NCI-H2029 treated with DMSO at 0.1 percent for 48 hours (cell line): ENCODE measurements around the gene EPM2AIP1.
"Not testable (repeated sequence)": the region's sequence is repeated elsewhere in the genome, so short reads cannot be mapped to it uniquely, and the experiment has no call there.

Source experiments
- DNase-seq: peaks from one replicate; lab custom pipeline; 2025; lab: John Stamatoyannopoulos, UW

The EPM2AIP1 gene

DNA sequence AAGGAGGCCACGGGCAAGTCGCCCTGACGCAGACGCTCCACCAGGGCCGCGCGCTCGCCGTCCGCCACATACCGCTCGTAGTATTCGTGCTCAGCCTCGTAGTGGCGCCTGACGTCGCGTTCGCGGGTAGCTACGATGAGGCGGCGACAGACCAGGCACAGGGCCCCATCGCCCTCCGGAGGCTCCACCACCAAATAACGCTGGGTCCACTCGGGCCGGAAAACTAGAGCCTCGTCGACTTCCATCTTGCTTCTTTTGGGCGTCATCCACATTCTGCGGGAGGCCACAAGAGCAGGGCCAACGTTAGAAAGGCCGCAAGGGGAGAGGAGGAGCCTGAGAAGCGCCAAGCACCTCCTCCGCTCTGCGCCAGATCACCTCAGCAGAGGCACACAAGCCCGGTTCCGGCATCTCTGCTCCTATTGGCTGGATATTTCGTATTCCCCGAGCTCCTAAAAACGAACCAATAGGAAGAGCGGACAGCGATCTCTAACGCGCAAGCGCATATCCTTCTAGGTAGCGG lies at the start of gene EPM2AIP1:
EPM2AIP1 (minus strand) TSS at position 326 of the 520 bp plus-strand sequence; CDS start at position 272, 54 bp downstream.
- DNase-seq: no peak

DNA sequence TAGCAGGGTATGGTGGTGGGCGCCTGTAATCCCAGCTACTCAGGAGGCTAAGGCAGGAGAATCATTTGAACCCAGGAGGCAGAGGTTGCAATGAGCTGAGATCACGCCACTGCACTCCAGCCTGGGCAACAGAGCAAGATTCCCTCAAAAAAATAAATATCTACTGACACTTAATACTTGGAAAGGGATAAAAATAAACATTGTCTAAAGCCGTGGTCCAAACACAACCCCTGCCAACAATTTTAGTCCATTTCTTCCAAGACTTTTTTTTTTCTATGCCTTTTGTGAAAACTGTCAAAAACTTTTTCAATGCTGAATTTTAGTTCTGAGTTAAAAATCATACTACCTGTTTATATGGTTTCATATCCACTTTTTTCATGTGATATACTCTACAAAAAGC lies 49.8 kb upstream of the EPM2AIP1 start:
- DNase-seq: not testable (repeated sequence)

DNA sequence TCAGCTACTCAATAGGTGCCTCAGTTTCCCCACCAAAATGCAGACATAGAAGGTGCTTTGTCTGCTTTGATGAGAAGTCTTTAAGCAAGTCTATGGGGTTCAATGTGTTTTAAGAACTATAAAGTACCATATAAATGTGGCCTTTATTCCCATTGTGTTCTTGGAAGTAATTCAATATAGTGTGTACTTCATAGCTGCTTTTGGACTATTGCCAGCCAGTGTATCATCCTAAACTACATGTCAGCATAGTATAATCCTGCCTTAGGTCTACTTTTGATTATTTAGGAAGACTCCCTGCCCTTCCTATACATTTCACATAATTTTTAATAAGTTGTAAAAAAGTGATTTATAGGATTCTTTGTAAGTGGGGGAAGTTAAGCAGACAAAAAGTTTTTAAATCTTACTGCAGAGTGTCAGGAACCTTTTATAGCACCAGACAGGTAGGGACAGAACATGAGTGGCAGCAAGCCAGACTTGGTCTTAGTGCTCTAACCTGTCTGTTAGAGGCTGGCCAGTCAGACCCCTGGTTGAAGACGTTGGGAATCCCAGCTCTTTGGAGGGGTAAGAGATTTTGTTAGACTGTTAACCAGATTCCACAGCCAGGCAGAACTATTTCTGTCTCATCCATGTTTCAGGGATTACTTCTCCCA lies 48.7 kb upstream of the EPM2AIP1 start:
- peak; percentile 28 for DNase-seq

DNA sequence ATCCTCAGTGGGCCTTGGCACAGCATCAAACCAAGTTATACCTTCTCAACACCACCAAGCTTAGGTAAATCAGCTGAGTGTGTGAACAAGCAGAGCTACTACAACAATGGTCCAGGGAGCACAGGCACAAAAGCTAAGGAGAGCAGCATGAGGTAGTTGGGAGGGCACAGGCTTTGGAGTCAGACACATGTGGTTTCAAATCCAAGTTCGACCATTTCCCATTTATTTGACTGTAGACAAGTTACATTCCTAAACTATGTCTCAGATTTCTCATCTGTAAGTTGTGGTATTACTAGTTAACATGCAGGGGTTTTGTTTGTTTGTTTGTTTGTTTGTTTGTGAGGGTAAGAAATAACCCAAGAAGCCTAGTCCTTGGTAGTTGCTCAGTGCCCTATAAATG lies 47.3 kb upstream of the EPM2AIP1 start:
- no peak for DNase-seq

DNA sequence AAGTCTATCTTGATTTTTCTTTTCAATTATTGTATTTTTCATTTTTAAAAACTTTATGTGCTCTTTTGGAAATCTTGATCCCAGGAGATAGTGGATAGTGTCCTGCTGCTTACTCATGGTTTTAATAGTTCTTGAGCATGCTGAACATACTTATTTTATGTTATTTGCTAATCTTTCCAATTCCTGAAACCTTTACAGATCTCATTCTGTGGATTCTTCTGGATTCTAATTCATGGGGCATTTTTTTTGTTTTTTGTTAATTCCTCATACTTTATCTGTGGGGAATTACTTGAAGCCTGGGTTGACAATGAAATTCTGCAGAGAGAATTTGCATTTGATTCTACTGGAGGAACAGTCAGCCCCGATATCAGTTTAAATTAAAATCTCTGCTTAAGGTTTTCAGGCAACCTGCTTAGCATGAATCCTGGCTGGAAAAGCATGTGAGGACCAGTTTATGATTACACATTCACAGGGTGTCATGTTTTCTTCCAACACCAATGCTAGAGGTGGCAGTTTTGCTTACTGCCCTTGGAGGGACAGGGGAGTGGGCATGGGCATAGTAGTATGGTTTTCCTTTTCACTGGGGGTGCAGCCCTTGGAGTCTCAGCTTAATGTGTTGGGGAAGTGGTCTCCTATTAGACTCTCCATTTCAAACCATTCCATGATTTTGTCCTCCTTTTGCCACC lies 46.4 kb upstream of the EPM2AIP1 start:
- no peak for DNase-seq

DNA sequence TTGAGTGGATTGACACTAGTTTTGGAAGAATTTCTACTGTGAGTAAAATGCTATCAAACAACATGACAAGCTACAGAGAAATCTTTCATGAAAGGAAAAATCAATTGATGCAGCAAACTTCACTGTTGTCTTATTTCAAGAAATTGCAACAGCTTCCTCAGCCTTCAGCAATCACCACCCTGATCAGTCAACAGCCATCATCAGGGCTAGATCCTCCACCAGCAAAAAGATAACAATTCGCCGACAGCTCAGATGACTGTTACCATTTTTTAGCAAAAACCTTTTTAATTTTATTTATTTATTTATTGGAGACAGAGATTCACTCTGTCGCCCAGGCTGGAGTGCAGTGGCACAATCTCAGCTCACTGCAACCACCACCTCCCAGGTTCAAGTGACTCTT lies 44.4 kb upstream of the EPM2AIP1 start:
- no peak for DNase-seq

DNA sequence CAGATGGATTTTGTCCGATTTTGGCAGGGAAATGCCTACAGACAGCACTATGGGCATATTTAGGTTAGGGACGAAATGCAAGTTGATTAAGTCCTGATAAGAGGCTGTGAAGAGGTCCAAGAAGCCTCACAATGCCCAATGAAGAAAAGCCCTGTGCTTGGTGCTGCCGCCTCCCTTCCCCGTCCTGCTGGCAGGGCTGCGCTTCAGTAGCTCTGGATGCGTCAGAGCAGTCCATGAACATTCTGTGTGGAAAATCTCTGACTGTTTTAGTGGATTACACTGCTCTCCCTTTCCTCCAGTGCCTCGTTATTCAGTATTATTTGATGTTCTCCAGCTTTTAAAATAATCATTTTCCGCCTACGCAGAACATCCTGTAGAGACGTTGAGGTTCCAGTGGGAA lies 40.0 kb upstream of the EPM2AIP1 start:
- DNase-seq: no peak

DNA sequence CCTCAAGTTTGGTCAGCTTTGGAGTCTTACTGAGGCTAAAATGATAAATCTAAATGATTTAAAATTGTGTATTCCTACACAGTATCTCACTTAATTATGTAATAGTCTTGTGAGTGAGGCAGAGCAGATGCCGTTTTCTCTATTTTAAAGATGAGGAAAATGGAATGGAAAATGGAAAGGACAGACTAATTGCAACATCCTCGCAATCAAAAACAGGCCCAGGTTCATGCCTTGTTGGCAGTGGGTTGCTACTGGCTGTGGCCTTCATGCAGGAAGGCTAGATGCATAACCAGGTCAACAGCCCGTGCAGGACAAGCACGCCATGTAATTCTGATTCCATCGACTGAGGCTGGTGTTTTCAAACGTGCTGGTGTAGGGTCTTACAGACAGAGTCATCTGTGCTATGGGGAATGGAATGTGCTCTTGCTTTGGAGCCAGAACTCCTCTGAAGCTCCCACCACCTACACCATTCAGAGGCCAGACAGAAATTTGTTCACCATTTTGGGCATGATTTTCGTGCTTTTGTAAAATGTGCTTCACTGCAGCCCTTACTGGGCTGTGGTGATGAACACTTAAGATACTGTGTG lies 38.3 kb upstream of the EPM2AIP1 start:
- no peak for DNase-seq

DNA sequence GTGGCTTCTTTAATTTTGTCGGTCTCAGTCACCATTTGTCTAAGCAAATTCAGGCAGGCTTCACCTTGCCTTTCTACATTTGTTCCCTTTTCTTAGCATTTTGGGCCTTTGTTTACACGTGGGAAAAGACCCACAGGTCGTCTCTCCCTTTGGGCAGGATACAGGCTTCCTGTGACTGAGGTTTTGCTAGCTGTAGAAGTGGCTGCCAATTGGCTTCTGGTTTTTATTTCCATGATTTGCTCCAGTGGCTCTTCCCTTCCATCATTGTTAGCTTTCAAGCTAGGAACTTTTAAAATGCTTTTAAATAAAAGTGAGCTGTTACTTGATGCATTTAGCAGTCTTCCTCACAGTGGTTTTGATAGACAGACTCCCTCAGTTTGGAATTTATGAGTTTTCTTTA lies 37.7 kb upstream of the EPM2AIP1 start:
- DNase-seq: no peak

DNA sequence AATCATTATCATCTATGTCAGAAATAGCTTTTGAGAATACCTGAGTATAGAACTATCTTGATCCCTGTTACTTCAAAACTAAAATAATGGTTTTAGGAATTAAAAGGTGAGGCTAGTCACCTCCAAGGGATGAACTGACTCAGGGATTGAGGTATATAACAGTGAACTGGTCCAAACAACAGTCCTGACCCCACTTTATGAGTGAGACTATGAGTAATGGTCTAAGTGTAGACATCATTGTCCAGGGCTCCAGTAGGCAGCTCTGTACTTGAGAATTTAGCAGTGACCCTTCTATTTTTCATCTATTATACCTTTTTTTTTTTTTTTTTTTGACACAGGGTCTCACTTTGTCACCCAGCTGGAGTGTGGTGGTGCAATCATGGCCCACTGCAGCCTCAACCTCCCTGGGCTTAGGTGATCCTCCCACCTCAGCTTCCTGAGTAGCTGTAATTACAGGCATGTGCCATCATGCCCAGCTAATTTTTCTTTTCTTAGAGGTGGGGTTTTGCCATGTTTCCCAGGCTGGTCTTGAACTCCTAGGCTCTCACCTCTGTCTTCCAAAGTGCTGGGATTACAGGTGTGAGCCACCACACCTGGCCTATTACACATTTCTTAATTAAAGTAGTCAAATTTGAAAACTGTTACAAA lies 36.7 kb upstream of the EPM2AIP1 start:
- no peak for DNase-seq

DNA sequence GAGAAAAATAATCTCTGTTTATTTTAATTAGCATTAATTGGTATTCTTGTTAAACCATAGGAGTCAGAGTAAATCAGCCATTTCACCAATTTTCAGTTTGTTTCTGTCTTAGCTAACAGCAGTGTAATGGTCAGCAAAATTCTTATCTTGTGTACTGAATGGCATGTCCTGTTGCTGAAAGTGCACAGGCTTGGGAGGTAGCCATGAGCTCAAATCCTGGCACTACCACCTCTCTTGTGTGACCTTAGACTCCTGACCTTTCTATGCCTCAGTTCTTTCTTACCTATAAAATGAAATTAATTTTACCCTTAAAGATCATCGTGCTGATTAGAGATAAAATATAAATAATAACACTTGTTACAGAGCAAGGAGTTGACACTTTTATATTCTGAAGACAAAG lies 36.2 kb upstream of the EPM2AIP1 start:
- DNase-seq: no peak

DNA sequence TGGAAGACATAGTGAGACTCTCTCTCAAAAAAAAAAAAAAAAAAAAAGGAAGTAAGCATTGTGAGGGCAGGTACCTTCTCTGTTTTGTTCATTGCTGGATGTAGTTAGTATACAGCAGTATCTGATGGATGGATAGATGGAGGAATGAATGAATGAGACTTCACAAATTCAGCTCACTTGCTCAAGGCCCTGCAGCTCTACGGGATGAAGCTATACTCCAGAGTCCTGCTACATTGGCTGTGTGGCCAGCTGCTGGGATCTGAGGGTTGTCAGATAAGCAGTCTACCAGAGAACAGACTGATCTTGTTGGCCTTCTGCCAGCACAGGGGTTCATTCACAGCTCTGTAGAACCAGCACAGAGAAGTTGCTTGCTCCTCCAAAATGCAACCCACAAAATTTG lies 35.4 kb upstream of the EPM2AIP1 start:
- no peak for DNase-seq

DNA sequence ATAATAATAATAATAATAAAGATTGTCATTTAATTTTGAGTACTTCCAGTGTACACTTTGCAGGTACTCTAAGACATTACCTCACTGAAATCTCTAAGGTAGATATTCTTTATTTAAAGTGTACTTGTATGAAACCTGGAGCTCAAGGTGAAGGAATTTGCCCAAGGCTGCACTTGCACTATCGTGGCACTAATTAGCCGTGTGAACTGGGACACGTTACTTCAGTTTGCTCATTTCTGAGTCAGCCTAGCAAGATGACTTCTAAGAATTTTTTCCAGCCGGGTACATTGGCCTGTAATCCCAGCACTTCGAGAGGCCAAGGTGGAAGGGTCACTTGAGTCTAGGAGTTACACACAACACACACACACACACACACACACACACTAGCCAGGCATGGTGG lies 33.9 kb upstream of the EPM2AIP1 start:
- DNase-seq: no peak

DNA sequence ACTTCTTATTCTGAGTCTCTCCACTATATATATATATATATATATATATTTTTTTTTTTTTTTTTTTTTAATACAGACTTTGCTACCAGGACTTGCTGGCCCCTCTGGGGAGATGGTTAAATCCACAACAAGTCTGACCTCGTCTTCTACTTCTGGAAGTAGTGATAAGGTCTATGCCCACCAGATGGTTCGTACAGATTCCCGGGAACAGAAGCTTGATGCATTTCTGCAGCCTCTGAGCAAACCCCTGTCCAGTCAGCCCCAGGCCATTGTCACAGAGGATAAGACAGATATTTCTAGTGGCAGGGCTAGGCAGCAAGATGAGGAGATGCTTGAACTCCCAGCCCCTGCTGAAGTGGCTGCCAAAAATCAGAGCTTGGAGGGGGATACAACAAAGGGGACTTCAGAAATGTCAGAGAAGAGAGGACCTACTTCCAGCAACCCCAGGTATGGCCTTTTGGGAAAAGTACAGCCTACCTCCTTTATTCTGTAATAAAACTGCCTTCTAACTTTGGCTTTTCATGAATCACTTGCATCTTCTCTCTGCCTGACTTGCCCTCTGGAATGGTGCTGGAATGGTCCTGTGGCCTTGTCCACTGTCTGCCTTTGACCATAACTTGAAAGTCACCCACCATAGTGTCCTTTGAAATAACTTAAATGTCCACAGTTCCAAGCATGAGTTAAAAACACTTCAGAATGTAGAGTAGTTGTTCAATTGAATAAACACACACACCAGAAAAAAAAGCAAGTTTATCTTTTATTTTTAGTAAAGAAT lies 32.8 kb upstream of the EPM2AIP1 start:
- no peak for DNase-seq

DNA sequence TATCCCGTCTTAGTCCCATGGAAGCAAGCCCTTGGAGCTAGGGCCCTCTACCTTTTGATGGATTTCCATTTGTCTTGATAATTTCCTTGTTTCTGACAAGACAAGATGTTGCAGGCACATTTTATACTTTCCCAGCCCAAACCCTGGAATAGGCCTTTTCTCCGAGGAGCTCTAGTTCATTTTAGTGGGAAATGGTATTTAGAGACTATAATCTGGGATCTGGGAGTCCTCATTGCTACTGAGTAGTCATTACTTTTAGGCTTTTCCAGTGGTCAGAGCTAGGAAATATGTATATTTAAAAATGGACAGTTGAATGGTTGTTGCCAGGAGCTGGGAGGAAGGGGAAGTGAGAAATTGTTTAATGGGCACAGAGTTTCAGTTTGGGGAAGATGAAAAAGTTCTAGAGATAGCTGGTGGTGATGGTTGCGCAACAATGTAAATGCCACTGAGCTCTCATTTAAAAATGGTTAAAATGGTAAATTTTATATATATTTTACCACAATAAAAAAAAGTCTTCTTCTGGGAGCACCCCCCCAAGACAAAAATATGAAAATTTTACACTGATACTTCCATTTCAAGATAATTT lies 32.0 kb upstream of the EPM2AIP1 start:
- no peak for DNase-seq

DNA sequence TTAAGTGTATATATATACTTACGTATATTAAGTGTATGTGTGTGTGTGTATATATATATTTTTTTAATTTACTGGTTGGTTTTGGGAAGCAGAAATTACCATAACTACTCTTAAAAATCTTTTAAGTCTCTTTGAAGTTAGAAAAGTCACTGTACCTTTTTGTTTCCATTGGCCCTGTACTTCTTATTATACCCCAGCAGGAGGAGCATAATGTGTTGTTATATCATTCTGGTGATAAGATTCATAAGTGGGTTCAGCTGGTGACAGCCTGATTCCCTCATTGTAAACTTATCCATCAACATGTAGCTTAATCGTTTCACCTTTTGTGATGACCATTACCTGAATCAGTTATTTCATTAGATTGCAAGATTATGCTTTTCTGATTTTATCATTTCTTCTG lies 31.2 kb upstream of the EPM2AIP1 start:
- DNase-seq: no peak

DNA sequence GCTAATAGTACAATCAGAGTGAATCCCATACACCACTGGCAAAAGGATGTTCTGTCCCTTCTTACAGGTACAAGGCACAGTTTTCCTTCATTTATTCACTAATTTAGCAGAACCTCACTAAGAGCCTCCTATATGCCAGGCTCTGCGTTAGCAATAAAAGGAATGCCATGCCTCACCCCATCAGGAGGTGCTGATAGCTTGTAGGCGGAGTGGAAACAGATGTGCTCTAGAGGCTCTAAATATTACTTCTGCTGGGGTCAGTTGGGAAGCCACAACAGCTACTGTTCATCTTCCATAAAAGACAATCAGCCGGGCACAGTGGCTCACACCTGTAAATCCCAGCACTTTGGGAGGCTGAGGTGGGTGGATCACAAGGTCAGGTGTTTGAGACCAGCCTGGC lies 24.8 kb upstream of the EPM2AIP1 start:
- no peak for DNase-seq

DNA sequence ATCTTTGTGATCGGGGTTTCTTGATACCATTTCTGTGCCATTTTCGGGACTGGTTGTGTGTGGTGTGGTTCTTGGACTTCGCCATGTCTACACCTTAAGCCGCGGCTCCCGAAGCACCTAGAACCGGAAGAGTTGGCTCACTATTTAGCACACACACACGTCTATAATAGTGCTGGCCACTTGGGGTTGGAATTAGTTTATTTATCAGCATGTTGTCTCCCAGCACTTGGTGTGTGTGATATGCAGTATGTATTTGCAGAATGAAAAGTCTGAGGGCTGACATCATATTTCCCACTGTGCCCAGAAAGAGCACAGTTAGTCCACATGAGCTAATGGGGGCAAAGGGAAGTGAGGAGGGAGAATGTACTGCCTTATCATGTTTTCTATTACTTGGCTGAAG lies 24.0 kb upstream of the EPM2AIP1 start:
- DNase-seq: no peak

DNA sequence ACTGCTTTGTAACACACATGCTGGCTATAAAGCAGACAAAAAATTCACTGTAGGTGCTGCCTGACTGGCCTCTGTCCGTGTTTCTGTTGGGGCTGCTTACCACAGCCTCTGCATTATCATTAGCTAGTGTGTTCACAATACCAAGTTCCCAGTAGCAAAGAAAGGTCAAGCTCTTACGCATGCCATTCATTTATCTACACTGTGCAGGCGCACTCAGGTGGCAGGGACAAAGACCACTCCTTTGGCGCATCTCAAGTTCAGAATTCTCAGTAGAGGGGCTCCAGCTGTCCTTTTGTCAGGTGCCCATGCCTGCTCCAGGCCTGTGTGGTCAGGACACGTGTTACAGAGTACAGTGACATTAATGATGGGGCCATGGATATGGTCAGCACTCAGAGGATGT lies 22.7 kb upstream of the EPM2AIP1 start:
- no peak for DNase-seq

DNA sequence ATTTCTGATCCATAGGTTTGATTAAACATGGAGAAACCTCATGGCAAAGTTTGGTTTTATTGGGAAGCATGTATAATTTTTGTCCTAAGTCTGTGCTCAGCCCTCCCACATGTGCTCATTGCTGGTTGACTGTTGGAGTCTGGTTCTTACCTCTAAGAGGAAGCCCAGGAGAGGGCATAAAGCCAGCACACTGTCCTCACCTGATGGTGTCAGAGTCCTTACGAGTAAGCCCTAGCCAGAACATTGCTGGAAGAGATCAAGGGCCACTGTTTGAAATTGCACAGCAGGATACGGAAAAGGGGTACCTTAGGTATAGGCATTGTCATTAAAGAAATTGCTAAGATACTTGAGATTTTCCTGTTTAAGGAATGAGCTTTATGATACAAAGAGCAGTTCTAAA lies 21.7 kb upstream of the EPM2AIP1 start:
- no peak for DNase-seq
